Type B pancreatic cell (in vitro differentiated cells): ENCODE measurements around the gene HGS. TPM values are rescaled to one million over a fixed set of nuclear protein-coding genes. Genes with fewer than 3 reads are reported as not detected.
A peak's percentile ranks its signal among the peaks of the same experiment; 100 is the strongest.

Source experiments
- DNase-seq: peaks from one replicate; pipeline ENCODE4 v3.0.0; 2021; ENCODE audit warnings: mixed read lengths; ENCODE audit not compliant: unreplicated experiment; ENCODE audit errors: extremely low spot score
- H3K27ac Mint-ChIP-seq: 2 replicates; pipeline ENCODE4 v1.8.0; 2021; ENCODE audit warnings: mild to moderate bottlenecking, mixed read lengths
- H3K27me3 Mint-ChIP-seq: 2 replicates; pipeline ENCODE4 v1.8.0; 2021; ENCODE audit warnings: mixed read lengths
- H3K36me3 Mint-ChIP-seq: 2 replicates; pipeline ENCODE4 v1.8.0; 2021; ENCODE audit warnings: mixed read lengths
- H3K4me1 Mint-ChIP-seq: one replicate; pipeline ENCODE4 v1.8.0; 2021; ENCODE audit warnings: mixed read lengths; ENCODE audit not compliant: unreplicated experiment
- H3K4me3 Mint-ChIP-seq: 2 replicates; pipeline ENCODE4 v1.8.0; 2021; ENCODE audit warnings: mild to moderate bottlenecking, mixed read lengths
- H3K9me3 Mint-ChIP-seq: 2 replicates; pipeline ENCODE4 v1.8.0; 2021; ENCODE audit warnings: mixed read lengths
- total RNA-seq: library from RNA; stranded (reverse); gene quantifications from 2 replicates; pipeline ENCODE4 v1.2.1, GENCODE V29; 2021; ENCODE audit warnings: low replicate concordance
- TF ChIP-seq, protein P1 (sequence below): fragments of 200-600 bp; sonication (generic); conservative IDR thresholded peaks from 2 replicates; pipeline ENCODE4 v1.5.0; 2021; ENCODE audit warnings: antibody characterized with exemption, mild to moderate bottlenecking

HGS gene
- total RNA-seq, 1 donor from 2014 or later, result 115 TPM

DNA sequence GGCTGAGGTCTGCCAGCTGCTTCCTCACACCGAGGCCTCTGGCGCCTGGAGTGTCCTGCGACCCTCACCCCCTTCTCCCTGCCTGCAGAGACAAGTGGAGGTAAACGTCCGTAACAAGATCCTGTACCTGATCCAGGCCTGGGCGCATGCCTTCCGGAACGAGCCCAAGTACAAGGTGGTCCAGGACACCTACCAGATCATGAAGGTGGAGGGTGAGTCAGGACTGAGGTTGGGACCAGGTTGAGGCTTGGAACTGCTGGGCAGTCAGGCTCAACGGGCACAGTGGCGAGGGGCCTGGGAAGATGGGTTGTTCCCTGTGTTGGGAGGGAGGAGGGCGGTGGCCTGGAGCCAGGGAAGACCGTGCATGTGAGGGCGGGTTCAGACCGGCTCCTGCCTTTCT, 4.8 kb downstream of the HGS start:
- Mint-ChIP-seq H3K27ac (no peak overlapping the region), H3K27me3 (no peaks in the 10 kb centered on the region), H3K4me3 (no peak overlapping the region), H3K9me3 (no peaks in the 10 kb centered on the region), H3K36me3 (peaks cover 3% of the 10 kb centered on the region), H3K4me1 (peaks cover 7% of the 10 kb centered on the region)
- no peak for DNase-seq
- TF ChIP-seq, protein P1, sequence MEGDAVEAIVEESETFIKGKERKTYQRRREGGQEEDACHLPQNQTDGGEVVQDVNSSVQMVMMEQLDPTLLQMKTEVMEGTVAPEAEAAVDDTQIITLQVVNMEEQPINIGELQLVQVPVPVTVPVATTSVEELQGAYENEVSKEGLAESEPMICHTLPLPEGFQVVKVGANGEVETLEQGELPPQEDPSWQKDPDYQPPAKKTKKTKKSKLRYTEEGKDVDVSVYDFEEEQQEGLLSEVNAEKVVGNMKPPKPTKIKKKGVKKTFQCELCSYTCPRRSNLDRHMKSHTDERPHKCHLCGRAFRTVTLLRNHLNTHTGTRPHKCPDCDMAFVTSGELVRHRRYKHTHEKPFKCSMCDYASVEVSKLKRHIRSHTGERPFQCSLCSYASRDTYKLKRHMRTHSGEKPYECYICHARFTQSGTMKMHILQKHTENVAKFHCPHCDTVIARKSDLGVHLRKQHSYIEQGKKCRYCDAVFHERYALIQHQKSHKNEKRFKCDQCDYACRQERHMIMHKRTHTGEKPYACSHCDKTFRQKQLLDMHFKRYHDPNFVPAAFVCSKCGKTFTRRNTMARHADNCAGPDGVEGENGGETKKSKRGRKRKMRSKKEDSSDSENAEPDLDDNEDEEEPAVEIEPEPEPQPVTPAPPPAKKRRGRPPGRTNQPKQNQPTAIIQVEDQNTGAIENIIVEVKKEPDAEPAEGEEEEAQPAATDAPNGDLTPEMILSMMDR, result no peak

GRCh38 chr17:81690066-81690465, 6.3 kb downstream of the HGS start:
- Mint-ChIP-seq H3K9me3 (no peaks in the 10 kb centered on the region), H3K36me3 (no peaks in the 10 kb centered on the region), H3K4me3 (no peak overlapping the region), H3K27me3 (no peaks in the 10 kb centered on the region), H3K27ac (peak overlapping the region; percentile 31), H3K4me1 (no peaks in the 10 kb centered on the region)
- DNase-seq, result no peak
- TF ChIP-seq, protein P1, result no peak

DNA sequence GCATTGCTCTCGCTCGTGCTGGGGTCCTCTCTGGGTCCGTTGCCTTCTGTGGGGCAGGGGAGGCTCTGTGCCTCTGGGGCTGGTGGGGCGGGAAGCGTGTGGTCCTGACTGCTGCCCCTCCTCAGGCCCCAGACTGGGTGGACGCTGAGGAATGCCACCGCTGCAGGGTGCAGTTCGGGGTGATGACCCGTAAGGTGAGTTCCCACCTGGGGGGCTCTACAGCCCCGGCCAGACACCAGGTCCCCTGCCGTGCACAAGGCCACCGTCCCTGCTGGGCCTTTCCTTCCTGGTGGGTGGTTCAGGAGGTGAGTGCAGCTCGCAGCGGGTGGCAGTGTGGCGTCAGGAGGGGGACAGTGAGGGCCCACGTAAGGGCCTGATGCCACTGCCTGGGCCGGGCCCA, 6.7 kb downstream of the HGS start:
- DNase-seq, result no peak
- H3K4me3 Mint-ChIP-seq, result no peak overlapping the region
- H3K36me3 Mint-ChIP-seq, result no peaks in the 10 kb centered on the region
- H3K27me3 Mint-ChIP-seq, result no peaks in the 10 kb centered on the region
- TF ChIP-seq, protein P1, result no peak
- no peak overlapping the region for H3K27ac Mint-ChIP-seq
- no peaks in the 10 kb centered on the region for H3K9me3 Mint-ChIP-seq
- no peaks in the 10 kb centered on the region for H3K4me1 Mint-ChIP-seq

DNA sequence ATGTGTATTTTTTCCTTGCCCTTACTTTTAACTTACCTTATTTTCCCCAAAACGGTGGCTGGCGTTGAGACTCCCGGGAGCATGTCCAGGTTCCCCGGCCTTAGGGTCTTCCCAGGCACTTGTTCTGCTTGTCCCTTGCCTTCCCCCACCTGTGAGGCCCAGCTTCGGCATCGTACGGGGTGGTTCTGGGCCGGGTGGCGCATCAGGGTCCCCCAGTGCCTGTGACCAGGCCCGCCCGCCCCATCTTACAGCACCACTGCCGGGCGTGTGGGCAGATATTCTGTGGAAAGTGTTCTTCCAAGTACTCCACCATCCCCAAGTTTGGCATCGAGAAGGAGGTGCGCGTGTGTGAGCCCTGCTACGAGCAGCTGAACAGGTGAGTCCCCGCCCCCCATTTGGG, 7.4 kb downstream of the HGS start:
- H3K27ac Mint-ChIP-seq, result no peak overlapping the region
- no peak overlapping the region for H3K4me3 Mint-ChIP-seq
- no peaks in the 10 kb centered on the region for H3K9me3 Mint-ChIP-seq
- H3K4me1 Mint-ChIP-seq, result no peaks in the 10 kb centered on the region
- no peak for DNase-seq
- H3K27me3 Mint-ChIP-seq, result no peaks in the 10 kb centered on the region
- no peaks in the 10 kb centered on the region for H3K36me3 Mint-ChIP-seq
- TF ChIP-seq, protein P1, result no peak

DNA sequence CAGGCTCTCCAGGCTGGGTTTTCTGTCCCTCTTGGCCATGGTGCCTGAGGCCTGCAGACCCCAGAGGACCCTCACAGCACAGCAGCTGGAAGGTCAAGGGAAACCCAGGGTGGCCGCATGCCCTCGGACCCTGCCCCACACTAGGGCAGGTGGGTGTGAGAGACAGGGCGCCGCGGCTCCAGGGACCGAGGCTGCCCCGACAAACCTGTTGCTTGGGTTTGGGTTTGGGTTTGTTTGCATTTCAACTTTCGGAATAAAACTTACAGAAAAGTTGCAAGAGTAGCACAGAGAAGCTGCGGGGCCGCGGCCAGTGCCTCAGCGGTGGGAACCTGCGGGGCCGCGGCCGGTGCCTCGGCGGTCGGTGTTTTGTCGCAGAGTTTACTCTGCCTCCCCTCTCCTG, 7.8 kb downstream of the HGS start:
- no peaks in the 10 kb centered on the region for H3K4me1 Mint-ChIP-seq
- no peaks in the 10 kb centered on the region for H3K36me3 Mint-ChIP-seq
- H3K27me3 Mint-ChIP-seq, result no peaks in the 10 kb centered on the region
- no peak overlapping the region for H3K4me3 Mint-ChIP-seq
- H3K27ac Mint-ChIP-seq, result no peak overlapping the region
- DNase-seq, result no peak
- TF ChIP-seq, protein P1, result no peak
- H3K9me3 Mint-ChIP-seq, result no peaks in the 10 kb centered on the region
